NK-92 treated with Interleukin-12 subunit alpha and Interleukin-12 subunit beta, amount 100 ng/mL, for 24 hours (cell line): ENCODE results near the gene OGFR.

Experiments
- DNase-seq: peaks from one replicate; lab custom pipeline; 2025; lab: John Stamatoyannopoulos, UW

The OGFR gene, protein sequence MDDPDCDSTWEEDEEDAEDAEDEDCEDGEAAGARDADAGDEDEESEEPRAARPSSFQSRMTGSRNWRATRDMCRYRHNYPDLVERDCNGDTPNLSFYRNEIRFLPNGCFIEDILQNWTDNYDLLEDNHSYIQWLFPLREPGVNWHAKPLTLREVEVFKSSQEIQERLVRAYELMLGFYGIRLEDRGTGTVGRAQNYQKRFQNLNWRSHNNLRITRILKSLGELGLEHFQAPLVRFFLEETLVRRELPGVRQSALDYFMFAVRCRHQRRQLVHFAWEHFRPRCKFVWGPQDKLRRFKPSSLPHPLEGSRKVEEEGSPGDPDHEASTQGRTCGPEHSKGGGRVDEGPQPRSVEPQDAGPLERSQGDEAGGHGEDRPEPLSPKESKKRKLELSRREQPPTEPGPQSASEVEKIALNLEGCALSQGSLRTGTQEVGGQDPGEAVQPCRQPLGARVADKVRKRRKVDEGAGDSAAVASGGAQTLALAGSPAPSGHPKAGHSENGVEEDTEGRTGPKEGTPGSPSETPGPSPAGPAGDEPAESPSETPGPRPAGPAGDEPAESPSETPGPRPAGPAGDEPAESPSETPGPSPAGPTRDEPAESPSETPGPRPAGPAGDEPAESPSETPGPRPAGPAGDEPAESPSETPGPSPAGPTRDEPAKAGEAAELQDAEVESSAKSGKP

DNA sequence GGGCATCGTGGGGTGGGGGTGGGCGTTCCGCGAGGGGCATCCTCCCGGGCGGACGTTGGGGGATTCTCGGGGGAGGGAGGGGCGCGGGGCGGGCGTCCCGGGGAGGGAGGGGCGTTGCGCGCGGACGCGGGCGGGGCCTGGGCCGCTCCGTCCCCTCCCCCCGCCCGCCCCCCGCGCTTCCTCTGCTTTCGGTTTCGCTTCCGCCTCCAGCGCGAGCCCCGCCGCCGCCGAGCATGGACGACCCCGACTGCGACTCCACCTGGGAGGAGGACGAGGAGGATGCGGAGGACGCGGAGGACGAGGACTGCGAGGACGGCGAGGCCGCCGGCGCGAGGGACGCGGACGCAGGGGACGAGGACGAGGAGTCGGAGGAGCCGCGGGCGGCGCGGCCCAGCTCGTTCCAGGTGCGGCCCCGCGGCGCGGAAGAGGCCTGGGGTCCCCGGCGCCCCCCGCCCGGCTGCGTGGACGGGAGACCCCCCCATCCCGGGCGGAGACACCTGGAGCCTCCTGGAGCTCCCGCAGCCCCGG is at the start of gene OGFR:
TSS of gene OGFR (plus strand) at position 209 of the 528 bp plus-strand sequence. CDS start at position 234, 25 bp downstream.
- DNase-seq = peak; percentile 56

DNA sequence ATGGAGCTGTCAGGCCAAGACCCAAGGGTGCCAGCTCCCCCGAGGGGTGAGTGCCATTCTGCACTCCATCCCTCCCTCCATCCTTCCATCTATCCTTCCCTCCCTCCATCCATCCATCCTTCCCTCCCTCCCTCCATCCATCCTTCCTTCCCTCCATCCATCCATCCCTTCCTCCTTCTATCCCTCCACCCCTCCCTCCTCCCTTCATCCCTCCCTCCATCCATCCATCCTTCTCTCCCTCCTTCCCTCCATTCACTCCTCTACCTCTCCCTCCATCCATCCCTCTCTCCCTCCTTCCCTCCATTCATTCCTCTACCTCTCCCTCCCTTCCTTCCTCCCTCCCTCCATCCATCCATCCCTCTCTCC is 49.7 kb upstream of the OGFR start:
- DNase-seq = no peak

DNA sequence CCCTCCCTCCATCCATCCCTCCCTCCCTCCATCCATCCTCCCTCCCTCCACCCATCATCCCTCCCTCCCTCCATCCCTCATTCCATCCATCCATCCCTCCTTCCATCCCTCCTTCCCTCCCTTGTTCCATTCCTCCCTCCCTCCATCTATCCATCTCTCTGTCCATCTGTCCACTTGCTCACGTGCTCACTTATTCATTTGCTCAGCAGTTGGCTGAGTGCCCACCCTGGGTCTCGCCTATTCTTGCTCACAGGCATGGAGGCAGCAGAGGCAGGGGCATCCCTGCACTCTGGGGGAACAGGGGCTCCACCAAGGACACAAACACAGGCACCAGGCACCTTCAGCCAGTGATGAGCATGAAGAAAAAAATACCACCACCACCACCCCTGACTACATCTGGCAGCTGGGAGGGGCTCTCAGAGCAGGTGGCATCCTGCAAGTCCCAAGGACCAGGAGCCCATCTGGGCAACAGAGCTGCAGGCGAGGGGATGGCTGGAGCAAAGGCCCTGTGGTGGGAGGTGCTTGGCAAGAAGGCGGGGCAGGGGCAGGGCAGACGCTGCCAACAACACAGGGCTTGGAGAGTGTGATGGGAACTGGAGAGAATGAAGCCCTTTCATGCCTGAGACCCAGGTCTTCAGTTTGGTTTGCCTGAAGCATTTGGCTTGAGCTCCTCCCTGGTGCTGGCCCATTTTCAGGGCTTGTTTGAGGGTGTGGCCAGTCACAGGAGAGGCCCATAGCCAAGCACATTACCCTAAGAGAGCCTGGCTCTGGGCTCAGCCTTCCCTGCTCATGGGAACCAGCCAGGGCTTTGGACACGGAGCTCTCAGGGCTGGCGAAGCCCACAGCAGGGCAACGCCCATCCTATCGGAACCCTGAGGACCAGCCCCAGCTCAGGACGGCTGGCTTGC is 48.6 kb upstream of the OGFR start:
- no peak for DNase-seq

DNA sequence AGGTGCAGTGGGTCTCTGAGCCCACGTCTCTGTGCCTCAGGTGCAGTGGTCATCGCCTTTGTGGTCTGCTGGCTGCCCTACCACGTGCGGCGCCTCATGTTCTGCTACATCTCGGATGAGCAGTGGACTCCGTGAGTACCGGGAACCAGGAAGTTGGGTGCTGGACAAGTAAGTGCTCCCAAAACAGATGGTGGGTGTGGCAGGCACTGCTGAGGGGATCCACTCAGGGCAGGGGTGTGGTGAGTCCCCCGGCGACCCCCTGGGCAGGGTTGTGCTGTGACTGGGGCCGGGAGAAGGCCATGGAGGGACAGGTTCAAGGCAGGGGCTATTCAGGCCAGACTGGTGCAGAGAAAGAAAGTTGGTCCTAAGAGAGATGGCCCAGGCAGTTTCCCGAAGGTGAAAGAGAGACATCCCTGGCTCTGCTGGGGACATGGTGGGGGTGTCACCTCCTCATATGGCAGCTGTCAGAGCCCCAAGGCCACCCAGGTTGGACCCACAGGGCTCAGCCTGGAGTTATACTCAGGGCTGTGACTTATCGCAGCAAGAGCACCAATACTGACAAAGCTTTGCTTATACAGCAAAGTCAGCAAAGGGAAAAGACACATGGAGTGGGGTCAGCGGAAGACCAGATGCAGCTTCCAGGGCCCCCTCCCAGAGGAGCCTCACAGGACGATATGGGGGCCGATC is 46.3 kb upstream of the OGFR start:
- no peak for DNase-seq

DNA sequence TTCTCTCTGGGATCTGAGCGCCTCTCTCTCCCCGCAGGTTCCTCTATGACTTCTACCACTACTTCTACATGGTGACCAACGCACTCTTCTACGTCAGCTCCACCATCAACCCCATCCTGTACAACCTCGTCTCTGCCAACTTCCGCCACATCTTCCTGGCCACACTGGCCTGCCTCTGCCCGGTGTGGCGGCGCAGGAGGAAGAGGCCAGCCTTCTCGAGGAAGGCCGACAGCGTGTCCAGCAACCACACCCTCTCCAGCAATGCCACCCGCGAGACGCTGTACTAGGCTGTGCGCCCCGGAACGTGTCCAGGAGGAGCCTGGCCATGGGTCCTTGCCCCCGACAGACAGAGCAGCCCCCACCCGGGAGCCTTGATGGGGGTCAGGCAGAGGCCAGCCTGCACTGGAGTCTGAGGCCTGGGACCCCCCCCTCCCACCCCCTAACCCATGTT is 44.6 kb upstream of the OGFR start:
- no peak for DNase-seq

DNA sequence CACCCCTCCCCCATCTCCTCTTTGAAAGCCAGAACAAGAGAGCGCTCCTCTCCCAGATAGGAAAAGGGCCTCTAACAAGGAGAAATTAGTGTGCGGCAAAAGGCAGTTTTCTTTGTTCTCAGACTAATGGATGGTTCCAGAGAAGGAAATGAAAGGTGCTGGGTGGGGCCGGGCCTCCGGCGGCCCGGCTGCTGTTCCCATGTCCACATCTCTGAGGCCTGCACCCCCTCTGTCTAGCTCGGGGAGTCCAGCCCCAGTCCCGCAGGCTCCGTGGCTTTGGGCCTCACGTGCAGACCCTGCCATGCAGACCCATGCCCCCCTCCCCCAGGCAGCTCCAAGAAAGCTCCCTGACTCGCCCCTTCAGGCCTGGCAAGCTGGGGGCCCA is 44.2 kb upstream of the OGFR start:
- DNase-seq = no peak

DNA sequence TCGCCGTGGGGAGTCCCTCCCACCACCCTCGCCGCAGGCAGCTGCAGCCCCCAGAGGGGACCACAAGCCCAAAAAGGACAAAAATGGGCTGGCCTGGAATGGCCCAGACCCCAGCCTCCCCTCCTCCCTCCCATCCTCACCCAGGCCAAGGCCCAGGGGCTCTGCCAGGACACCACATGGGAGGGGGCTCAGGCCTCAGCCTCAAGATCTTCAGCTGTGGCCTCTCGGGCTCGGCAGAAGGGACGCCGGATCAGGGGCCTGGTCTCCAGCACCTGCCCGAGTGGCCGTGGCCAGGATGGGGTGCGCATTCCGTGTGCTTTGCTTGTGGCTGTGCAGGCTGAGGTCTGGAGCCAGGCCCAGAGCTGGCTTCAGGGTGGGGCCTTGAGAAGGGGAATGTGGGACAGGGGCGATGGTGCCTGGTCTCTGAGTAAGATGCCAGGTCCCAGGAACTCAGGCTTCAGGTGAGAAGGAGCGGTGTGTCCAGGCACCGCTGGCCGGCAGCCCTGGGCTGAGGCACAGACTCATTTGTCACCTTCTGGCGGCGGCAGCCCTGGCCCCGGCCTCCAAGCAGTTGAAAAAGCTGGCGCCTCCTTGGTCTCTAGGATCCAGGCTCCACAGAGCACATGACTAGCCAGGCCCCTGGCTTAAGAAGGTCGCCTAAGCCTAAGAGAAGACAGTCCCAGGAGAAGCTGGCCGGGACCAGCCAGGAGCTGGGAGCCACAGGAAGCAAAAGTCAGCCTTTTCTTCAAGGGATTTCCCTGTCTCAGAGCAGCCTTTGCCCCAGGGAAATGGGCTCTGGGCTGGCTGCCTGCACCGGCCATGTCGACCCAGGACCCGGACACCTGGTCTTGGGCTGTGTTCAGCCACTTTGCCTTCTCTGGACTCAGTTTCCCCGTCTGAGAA is 43.5 kb upstream of the OGFR start:
- DNase-seq = no peak

DNA sequence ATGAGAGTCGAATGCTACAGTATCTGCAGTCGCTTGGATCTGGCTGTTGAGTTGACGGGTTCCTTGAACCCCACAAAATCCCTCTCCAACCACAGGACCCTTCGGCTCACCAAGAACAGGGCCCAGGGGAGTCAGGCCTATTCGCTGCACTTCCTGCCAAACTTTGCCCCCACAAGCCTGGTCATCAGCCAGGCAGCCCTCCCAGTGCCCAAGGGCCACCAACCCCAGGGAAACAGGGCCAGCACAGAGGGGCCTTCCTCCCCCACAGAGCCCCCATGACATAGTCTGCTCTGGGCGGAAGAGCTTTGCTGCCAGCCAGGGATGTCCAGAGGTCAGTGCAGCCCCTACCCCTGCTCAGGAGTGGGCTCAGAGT is 42.9 kb upstream of the OGFR start:
- no peak for DNase-seq

DNA sequence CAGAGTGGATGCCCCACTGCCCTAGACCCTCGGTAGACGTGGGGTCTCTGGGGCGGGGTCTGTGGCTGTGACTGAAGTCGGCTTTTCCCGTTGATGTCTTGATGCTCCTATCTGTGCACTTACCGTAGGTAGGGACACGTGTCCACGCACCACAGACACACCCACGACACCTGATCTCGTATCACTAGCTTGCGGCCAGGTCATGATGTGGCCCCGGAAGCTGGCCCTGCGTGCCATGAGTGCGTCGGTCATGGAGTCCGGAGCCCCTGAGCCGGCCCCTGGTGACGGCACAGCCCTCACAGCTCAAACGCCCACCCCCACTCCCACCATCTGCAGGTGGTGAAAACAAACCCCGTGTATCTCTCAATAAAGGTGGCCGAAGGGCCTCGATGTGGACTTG is 42.3 kb upstream of the OGFR start:
- no peak for DNase-seq

DNA sequence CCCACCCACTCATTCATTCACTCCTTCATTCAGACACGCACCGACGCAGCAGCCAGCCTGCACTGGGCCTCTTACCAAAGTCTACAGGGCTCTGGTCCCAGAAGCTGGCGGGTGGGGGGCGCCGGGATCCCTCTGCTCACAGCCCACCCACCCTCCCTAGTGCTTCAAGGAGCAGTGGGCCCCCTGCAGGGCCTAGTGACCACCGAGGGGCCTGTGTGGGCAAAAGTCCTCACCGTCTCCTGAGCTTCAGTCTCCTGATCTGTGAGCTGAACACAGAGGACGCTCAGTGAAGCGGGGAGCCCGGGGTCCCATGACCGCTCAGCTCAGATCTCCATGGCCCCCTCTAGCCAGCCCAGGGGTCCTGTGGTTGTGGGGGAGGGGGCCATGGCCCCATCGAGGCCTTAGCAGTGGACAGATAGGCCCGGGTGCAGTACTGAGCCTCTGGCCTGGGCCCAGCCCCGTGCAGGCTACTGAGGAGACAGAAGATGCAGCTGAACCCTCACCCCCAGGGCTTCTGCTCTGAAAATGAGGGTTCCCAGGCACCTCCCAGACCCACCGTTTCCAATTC is 41.8 kb upstream of the OGFR start:
- no peak for DNase-seq

DNA sequence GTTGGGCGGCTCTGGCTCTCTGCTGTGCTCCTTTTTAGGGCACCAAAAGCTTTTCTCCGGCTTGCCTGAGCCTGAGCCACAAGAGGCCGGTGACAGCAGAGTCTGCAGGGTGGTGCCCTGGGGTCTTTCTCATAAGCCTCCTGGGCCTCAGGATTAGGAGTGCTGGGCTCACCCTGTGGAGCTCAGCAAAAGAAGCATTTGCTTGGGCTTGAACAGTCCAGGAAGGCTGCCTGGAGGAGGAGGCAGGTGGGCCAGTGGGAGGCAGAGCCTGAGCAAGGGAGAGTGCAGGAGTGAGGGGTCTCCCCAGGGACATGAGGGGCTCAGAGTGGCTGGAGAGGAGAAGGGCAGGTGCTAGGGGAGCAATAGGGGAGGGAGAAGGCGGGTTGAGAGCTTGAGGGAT is 41.2 kb upstream of the OGFR start:
- DNase-seq = no peak

DNA sequence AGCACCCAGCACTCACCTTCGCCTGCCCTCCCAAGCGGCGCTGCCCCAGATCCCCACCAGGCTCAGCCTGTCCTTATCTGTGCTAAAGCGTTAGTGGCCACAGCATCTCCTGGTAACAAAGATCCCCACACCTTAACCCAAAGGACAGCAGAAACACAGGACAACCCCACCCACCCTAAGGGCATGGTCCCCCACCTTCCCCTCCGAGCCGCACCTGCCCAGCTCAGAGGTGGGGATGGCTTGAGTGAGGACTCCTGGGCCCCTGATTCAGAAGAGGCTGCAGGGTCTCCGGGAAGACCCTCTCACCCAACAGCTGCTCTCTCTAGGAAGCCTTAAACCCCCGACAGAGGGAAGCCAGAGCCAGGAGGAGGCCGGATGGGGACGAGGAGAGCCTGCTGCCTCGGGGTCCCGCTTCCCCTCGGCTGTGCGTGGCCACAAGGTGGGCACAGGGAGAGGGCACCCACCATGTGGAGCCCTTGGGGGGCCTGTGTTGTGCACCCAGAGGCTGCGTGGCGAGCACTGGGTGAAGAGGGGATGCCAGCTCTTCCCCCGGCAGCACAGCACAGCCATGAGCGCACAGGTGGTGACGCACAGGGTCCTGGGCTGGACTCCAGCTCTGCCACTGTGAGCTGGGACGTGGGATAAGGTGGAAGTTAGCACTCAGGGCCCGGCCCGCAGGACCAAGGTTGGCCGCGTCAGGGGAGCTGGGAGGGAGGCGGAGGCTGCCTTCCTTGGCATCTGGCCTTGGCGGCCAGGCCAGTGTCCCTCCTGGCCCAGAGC is 40.3 kb upstream of the OGFR start:
- no peak for DNase-seq

DNA sequence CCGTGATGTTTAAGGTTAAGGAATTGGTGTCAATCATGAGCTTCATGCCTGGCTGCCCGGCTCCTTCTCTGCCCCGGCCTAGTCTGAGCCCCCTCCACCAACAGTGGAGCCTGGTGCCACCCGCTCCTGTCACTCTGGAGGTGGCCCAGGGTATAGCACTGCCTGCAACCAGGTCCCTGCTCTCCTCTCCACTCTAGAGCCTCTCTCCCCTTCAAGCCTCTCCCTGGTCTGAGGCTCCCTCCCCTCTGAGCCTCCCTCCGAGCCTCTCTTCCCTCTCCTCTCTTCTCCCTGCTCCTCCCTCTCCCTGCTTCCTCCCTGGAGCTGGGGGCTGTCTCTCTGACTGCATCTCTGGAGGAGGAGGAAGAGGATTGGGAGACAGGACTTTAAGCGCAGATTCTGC is 39.6 kb upstream of the OGFR start:
- no peak for DNase-seq

DNA sequence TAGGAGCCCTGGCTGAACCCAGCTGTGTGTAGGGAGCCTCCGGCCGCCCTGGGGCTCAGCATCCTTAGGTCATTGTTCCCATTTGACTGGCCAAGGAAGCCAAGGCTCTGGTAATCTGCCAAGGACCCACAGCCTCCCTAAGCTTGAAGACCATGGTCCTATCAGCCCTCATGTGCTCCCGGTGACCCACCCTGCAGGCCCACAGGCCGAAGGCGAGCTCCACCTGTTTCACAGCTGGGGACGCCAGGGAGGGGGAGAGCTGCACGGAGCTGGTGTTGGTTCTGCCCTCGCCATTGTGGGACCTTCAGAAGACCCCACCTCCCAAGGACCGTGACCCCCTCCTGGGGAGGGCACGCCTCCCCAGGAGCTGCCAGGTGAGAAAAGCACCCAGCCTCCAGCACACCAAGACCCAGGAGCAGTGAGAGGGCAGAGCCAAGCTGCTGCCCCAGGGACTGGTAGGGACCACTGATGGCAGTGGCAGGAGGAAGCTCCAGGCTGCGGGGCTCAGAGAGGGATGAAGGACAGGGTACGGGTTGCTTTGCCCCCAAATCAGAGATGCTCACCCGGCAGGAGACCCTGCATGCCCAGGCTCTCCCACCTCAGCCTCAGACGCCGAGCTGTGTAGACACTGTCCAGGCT is 39.1 kb upstream of the OGFR start:
- DNase-seq = no peak

DNA sequence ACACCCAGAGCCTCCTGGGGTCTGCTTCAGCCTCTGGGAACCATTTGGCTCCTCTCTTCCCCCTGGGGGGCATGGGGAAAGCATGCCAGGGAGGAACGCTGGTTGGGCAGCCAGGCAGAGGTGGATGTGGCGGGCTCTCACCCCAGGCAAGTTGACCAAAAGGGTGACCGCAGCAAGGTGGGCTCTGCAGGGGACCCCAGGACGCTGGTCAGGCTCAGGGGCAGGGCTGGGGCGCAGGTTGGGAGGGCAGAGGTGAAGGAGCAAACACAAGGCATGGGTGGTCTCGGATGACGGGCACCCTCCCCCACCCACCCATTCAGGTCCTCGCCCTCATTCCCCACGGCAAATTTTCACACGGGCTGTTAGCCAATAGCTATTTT is 38.6 kb upstream of the OGFR start:
- DNase-seq = no peak

DNA sequence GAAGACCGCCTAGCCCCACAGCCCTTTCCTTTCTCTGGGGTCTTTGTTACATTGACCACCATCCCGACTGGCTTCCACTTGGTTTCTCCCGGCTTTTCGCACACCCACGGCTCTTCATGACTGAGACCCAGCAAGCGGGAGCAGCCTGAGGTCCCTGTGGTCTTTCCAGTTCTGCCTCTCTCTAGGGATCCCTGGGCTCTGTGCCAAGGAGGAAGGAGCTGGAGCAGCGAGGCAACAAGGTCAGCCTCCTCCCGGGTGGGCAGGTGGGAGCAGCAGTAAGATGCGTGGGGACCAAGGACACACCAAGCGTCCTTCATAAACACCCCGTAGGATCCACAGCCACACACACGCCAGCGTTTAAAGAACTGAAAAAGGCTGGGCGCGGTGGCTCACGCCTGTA is 37.9 kb upstream of the OGFR start:
- DNase-seq = no peak

DNA sequence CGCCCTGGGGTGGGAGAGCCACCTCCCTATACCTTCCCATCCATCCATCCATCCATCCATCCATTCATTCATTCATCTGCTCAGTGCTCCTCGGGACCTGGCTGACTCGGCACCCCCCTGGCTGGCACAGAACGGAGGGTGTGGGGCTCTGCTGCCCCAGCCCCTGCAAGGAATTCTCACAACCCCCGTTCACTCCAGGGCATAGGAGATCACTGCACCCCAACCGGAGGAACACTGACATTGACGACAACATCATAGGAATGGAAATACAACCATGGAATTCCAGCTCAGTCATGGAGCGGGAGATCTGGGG is 36.4 kb upstream of the OGFR start:
- DNase-seq = no peak

DNA sequence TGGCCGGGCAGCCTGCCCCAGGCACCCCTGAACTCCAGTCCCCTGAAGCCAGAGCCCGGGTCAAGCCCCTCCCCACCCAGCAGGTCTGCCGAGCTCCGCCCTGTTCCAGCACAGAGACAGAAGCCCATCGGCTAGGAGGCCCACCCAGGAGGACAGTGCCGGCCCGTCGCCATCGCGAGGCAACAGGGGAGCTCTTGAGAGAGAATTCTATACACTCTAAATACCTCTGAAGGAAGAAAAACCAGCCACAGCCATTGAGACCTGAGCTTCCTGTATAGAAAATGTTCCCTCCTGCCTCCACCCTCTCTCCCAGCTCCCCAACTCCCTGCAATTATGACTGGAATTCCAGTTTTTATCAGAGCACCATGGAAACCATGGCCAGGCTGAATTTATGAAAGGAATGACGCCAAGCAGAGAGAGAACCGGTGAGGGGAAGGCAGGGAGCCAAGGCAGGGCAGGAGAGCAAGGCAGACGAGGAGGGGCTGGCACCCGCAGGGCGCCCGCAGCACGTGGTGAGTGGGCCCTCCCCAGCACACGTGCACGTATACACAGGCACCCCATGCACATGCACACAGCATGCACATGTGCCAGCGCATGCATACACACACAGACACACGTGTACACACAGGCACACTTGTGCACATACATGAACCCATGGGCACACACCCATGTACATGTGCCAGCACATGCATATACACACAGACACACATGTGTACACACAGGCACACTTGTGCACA is 35.9 kb upstream of the OGFR start:
- no peak for DNase-seq
